Stimulated activated CD4-positive, alpha-beta T cell treated with anti-CD3 and anti-CD28 coated beads, Interleukin-15, amount 100 ng/mL, for 1 hour (primary cell): ENCODE data around the gene TSEN54.
"Not testable (repeated sequence)": the region's sequence is repeated elsewhere in the genome, so short reads cannot be mapped to it uniquely, and the experiment has no call there.

Experiments
- DNase-seq, 2 donors: peaks; one replicate each; pipeline ENCODE4 v3.0.0-alpha.2; 2020; ENCODE audit warnings: low read depth in 1 of 2, low spot score in 1 of 2

The TSEN54 gene

DNA sequence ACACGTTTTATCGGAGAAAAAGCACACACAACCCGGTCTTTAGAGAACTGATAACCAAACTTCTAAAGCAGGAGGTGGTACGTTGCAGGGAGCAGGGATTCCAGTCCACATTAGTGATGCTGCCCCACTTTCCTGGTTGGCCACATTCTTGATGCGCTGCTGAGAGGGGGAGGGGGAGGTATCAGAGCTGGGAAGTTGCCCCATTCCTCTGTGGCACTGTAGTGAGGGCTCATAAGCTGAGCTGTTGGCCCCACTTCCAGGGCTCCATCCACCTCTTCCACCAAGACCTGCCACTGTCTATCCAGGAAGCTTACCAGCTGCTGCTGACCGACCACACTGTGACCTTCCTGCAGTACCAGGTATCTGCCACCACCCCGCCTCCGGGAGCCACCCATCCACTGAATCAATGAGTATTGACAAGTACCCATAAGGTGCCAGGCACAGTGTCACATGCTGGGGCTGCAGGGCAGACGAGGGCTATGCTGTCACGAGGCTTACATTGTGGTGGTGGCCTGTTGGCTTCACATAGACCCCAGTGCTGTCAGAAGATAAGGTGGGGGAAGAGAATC lies 1.1 kb downstream of the TSEN54 start:
- no peak for DNase-seq

DNA sequence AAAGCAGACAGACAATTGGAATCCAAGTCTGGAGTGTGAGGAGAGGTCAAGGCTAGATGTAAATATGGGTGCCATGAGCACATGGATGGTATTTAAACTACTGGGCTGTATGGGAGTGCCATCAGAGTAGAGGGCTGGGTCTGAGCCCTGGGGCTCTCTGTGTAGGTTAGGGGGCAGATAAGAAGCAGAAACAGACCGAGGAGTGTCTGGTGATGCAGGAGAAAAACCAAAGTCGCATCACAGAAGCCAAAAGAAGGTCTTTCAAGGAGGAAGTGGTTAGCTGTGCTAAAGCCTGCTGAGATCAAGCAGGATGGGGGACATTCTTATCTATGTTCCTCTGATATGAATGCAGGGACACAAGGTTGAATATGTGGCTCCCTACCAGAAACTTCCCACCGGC lies 1.9 kb downstream of the TSEN54 start:
- no peak for DNase-seq

DNA sequence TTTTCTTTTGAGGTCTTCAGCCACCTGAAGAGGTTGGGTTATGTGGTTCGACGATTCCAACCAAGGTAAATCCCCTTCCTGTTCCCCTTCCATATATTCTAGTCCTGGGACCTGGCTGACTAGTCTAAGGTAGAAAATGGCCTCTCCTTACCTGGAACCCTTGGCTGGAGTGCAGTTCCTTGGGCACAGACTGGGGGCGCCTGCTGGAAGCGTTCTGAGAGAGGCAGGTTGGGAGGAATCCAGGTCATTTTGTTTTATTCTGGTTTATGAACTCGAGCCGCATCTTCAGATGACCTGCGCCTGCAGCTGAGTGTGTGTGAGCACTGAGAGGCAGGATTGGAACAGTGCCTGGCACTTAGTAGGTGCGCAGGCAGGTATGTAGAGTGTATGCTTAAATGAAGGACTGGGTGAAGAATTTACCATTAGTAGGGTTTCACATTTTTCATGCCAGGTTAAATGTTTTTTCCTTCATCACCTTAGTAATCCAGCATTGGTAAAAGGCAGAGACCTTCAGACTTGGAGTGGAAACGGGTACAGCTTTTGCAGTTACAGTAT lies 2.7 kb downstream of the TSEN54 start:
- DNase-seq, result no peak

DNA sequence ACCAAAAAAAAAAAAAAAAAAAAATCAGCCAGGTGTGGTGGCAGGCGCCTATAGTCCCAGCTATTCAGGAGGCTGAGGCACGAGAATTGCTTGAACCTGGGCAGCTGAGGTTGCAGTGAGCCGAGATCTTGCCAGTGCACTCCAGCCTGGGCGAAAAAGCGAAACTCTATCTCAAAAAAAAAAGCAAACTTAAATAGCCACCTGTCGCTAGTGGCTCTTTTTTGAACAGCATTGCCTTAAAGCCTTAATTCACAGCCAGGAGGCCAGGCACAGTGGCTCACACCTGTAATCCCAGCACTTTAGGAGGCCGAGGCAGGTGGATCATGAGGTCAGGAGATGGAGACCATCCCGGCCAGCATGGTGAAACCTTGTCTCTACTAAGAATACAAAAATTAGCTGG lies 4.1 kb downstream of the TSEN54 start:
- not testable (repeated sequence) for DNase-seq

DNA sequence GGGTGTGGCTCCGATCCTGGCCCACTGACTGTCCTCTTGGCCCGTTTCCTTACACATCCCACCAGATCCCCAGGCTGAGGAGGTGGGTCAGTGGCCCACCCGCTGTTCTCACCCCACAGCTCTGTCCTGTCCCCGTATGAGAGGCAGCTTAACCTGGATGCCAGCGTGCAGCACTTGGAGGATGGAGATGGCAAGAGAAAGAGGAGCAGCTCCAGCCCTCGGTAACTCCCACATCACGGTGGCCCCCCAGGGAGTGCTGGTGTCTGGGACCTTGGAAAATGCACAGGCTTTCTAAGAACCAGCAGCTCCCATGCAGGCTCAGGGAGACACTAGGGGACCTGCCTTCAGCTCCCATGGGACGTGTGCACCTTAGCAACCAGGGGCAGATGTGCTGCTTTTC lies 5.0 kb downstream of the TSEN54 start:
- DNase-seq, result no peak

DNA sequence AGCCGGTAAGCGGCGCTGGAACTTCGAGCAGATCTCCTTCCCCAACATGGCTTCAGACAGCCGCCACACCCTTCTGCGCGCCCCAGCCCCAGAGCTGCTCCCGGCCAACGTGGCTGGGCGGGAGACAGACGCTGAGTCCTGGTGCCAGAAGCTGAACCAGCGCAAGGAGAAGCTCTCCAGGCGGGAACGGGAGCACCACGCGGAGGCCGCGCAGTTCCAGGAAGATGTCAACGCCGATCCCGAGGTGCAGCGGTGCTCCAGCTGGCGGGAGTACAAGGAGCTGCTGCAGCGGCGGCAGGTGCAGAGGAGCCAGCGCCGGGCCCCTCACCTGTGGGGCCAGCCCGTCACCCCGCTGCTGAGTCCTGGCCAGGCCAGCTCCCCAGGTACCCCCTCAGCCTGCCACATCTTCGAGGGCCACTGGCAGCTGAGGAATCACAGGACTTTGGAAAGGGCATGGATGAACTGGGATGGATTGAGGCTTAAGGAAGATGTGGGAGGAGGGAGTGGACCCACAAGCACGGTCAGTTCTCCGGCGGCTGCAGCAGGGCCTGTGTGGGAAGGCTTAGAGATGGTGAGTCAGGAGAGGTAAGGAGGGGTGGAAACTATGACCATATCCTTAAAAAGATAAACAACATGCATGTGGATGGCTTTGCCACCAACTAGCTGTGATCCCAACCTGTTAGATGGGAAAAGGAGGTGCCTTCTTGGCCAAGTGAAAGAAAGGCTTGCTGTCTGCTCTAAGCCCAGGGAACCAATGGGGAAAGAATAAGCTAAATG lies 5.8 kb downstream of the TSEN54 start:
- no peak for DNase-seq

DNA sequence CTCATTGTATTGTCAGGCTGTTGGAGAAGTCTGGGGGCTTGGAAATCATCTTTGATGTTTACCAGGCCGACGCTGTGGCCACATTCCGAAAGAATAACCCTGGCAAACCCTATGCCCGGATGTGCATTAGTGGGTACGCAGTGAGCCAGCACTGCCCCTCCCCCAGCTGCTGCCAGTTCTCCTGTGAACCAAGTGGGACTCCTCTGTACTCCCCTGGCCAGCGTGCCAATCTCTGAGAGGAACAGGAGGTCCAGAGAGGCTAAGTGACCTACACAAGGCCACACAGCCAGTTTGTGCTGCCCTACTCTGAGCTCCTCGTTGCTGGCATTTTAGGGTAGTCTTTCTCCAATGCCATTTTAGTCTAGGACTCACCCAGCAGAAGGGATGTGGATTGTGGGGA lies 7.3 kb downstream of the TSEN54 start:
- DNase-seq, result no peak

- no peak for DNase-seq
Measured at GRCh38 chr17:75524269-75524969, 8.1 kb downstream of the TSEN54 start.

- DNase-seq, result peak; percentile 76 to 79
Measured at GRCh38 chr17:75524970-75525805, 8.9 kb downstream of the TSEN54 start, which contains the start of gene LLGL2. LLGL2 (plus strand) TSS chr17:75525697; CDS start chr17:75543427, 17,730 bp downstream.

DNA sequence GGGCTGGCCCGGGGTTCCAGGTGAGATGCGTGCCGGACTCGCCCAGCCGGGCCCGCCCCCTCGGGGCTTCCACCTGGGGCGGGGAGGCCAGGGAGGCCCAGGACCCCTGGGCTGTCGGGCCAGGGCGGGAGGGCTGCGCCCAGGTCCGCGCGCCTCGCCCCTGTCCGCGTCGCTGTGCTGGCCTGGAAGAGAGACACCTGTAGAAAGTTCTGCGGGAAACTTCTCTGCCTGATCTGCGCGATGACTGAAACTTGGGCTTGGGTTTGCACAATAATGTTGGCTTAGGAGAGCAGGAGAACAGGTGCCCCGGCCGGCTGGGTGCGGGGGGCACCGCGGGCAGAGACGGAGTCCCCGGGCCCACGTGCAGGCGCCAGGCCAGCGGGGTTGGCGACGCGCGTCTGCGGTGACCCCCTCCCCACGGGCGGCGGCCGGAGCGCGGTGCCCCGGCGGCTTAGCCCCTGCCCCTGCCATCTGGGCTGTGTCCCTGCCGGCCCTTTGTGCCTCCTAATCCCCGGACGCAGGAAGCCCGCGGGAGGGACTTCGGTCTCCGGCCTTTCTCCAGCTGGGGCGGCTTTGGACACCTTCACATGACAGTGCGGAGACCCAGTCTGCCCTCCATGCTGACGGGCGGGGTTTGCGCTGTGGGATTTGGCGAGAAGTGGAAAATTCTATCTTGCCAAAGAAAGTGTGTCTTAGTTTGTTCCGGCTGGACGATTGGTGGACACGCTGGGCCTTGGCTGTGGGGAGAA lies 9.7 kb downstream of the TSEN54 start:
- no peak for DNase-seq

- no peak for DNase-seq
Measured at GRCh38 chr17:75526555-75527270, 10.4 kb downstream of the TSEN54 start.

- no peak for DNase-seq
Measured at GRCh38 chr17:75530837-75531720, 14.8 kb downstream of the TSEN54 start.

- DNase-seq, result no peak
Measured at GRCh38 chr17:75531721-75532072, 15.4 kb downstream of the TSEN54 start.

DNA sequence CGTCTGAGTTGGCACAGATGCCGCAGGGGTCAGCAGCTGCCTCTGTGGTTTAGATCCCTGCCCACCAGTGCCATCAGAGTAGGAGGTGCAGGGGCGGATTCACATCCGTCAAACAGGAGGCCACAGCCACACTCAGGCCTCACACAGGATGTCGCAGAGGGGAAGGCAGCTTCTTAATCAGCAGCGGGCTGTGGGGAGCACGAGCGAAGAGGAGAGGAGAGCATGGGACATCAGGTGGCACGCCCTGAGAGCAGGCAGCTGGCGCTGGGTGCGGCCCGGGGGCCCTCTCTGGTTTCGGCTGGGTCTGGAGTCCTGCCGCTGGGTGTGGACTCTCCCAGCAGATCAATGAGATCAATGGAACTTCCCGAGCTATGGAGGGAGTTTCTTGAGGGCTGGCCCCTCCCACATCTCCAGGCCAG lies 18.8 kb downstream of the TSEN54 start:
- DNase-seq, result peak; percentile 14 to 21

- no peak for DNase-seq
Measured at GRCh38 chr17:75535871-75536270, 19.5 kb downstream of the TSEN54 start.

DNA sequence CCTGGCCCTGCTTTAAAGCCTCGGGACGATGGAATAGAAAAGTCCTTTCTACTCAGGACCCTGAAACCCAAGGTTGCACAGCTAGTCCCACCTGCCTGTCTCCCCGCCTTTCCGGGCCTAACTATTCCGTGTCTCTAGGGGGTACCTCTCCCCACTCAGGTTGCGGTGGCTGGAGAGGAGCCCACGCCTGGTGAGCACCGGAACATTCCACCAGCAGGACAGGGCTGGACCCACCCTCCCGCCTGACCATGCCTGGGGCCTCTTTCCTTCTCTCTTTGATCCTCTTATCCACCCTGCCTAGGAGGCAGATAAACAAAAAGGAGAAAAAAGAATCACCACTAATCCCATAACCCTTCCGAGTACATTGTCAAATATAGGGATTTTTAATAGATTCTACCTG lies 20.0 kb downstream of the TSEN54 start:
- DNase-seq, result no peak

DNA sequence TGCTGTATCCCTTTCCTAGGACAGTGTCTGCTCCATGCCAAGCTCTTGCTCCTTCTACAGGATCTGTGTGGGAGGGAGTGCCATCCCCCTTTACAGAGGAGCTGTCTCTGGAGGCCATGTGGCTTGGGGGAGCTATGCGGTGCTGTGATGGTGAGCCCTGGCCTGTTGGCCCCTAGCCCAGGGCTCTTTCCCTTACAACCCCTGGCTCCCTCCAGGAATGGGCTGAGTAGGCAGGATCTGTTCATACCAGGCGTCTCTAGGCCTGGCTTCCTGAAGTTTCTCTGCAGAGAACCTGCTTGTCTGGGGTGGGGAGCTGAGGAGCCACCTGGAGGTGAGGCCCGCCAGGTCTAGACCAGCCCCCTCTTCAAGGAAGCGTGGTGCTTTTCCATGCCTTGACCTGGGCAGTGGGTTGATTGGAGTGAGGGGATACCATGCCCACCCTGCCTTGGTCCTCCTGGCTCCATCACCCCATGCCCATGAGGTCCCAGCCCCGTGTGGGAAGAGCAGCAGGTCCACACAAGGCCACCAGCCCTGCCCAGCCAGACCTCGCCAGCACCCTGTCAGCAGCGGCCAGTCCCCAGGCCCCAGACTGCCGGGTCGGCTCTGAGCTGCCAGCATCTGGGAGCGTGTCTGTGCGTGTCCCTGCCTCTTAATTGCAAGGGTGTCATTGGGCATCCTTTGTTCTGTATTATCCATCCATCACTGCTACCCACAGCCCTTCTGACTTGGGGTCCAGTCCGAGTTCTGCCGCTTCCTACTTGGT lies 23.8 kb downstream of the TSEN54 start:
- no peak for DNase-seq

- DNase-seq, result no peak
Measured at GRCh38 chr17:75540923-75541503, 24.7 kb downstream of the TSEN54 start.
